ENCODE results near the gene SEMA3E. TPM values are rescaled to one million over a fixed set of nuclear protein-coding genes. Genes with fewer than 3 reads are reported as not detected.

Gene SEMA3E
- total RNA-seq, 4 donors from 2014 or later = 22.1 to 42.6 (median 25.0) TPM

DNA sequence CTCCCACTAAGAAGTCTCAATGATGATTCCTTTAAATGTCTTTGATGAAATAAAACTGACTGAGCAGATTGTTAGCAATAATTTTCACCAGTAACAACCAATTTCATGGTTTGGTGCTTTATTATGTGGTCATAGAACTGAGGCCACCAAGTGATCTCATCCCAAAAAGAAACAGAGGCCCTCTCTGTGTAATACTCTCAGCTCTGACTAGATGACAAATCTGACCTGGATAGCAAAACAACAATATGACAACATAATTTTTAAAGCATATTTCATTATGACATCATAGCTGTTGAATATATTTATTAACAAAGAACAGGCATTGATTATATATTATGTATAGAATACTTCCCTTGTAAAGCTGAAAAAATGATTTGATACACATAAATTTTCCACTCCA, 5.9 kb downstream of the SEMA3E start:
- Histone ChIP-seq H3K27ac (no peak overlapping the region), H3K9me3 (no peaks in the 10 kb centered on the region)
- no peak for ATAC-seq

DNA sequence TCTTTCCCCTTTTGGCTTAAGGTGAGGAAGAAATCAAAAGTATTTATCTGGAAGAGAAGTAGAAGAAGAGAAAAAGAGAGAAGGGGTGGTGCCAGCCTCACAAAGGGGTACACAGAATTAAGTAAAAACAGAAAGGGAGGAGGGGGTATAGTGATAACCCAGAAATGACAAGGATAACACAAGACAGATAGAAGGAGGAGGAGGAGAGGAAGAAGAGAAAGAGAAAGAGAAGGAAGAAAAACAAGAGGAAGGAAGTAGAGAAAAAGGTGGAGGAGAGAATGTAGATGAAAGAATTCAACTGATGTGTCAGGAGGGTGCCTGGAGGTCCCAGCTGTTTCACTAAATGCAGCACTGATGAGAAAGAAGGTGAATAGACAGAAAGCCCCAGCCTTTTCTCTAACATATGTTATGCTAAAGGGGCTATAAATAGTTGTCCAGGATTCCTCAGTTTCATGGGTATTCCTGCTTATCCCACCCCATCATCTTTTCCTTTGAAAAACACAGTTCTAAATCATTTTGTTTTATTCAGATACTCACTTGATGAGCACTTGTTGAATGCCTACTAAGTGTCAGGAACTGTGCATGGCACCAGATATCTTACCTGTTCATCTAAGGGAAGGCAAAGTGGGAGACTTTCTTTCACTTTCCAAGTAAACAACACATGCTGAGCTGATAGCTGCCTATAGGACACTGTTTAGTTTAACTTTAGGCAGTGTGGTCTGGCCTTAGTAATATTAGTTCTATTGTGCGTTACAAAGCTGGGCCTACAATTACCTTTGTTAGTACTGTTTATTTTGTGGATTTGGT, 8.0 kb downstream of the SEMA3E start:
- peaks cover 0 to 20% (median 0%) of the 10 kb centered on the region in 3 donors for H3K4me1 ChIP-seq
- H3K36me3 ChIP-seq = no peaks in the 10 kb centered on the region
- WGBS, 2 donors (ENCODE audit: low coverage in 1 of 2) = 44 to 59% methylated on average over 1 of the region's 1 CpG
- H3K9me3 ChIP-seq = no peaks in the 10 kb centered on the region
- ATAC-seq = no peak
- peak overlapping the region in 1 of 4 donors; percentile 28 for H3K27ac ChIP-seq
- no peak overlapping the region for H3K4me3 ChIP-seq
- H3K27me3 ChIP-seq = no peaks in the 10 kb centered on the region
- no peak for TF ChIP-seq POLR2AphosphoS5 (IDR thresholded peaks at IDR 0.05)
- TF ChIP-seq POLR2A (IDR thresholded peaks at IDR 0.05) = no peak
- no peak for TF ChIP-seq EP300 (IDR thresholded peaks at IDR 0.05)
- TF ChIP-seq, protein P1, sequence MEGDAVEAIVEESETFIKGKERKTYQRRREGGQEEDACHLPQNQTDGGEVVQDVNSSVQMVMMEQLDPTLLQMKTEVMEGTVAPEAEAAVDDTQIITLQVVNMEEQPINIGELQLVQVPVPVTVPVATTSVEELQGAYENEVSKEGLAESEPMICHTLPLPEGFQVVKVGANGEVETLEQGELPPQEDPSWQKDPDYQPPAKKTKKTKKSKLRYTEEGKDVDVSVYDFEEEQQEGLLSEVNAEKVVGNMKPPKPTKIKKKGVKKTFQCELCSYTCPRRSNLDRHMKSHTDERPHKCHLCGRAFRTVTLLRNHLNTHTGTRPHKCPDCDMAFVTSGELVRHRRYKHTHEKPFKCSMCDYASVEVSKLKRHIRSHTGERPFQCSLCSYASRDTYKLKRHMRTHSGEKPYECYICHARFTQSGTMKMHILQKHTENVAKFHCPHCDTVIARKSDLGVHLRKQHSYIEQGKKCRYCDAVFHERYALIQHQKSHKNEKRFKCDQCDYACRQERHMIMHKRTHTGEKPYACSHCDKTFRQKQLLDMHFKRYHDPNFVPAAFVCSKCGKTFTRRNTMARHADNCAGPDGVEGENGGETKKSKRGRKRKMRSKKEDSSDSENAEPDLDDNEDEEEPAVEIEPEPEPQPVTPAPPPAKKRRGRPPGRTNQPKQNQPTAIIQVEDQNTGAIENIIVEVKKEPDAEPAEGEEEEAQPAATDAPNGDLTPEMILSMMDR (IDR thresholded peaks at IDR 0.05) = no peak

More for the DNA sequence above, 5.9 kb downstream of the SEMA3E start:
- H3K4me3 ChIP-seq = no peak overlapping the region
- TF ChIP-seq, protein P1 (IDR thresholded peaks at IDR 0.05) = no peak
- TF ChIP-seq POLR2AphosphoS5 (IDR thresholded peaks at IDR 0.05) = no peak
- TF ChIP-seq EP300 (IDR thresholded peaks at IDR 0.05) = no peak
- no peak for TF ChIP-seq POLR2A (IDR thresholded peaks at IDR 0.05)
- H3K27me3 ChIP-seq = no peaks in the 10 kb centered on the region
- peaks cover 0 to 30% (median 0%) of the 10 kb centered on the region in 3 donors for H3K4me1 ChIP-seq
- no peaks in the 10 kb centered on the region for H3K36me3 ChIP-seq

DNA sequence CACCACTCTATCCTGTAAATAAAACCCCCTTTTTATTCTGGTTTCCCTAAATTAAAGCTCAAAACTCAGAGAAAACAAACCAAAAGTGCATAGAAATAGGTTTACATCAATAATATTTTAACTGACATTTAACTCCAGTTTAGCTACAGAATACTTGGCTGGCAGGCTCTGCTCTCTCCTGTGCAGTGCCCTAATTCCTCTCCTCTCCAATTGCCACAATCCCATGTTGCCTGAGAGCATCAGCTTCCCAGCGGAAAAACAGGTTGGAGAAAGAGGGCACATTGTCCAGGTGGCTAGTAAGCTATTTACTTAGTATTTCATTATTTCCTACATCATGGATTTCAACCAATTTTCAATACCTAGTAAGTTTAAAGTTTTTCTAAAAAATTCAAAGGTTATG, 8.7 kb downstream of the SEMA3E start:
- H3K4me1 ChIP-seq = peaks cover 0 to 20% (median 0%) of the 10 kb centered on the region in 3 donors
- TF ChIP-seq POLR2AphosphoS5 (IDR thresholded peaks at IDR 0.05) = no peak
- TF ChIP-seq, protein P1 (IDR thresholded peaks at IDR 0.05) = no peak
- TF ChIP-seq EP300 (IDR thresholded peaks at IDR 0.05) = no peak
- no peak for TF ChIP-seq POLR2A (IDR thresholded peaks at IDR 0.05)
- no peak overlapping the region for H3K4me3 ChIP-seq
- H3K9me3 ChIP-seq = no peaks in the 10 kb centered on the region
- ATAC-seq = no peak
- H3K36me3 ChIP-seq = no peaks in the 10 kb centered on the region
- WGBS, 2 donors (ENCODE audit: low coverage in 1 of 2) = 88 to 100% methylated on average over 1 of the region's 1 CpG
- peak overlapping the region in 1 of 4 donors; percentile 28 for H3K27ac ChIP-seq
- no peaks in the 10 kb centered on the region for H3K27me3 ChIP-seq

DNA sequence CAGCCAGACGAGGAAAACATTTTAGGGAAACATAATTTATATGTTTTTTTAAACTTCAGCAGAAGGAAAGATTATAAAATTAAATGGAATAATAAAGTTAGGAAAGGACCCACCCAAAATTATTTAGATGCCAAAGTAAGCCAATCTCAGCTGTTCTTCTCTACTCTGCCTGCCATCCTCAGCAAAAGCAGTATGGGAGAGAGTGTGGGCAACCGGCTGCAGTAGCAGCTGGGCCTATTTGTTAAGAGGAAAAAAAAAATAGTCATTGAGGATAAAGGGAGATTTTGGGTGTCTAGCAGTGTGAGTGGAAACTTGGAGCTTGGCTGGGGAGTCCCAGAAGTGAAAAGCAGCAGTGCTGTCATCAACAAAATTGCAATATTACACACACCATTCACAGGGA, 15.4 kb downstream of the SEMA3E start:
- H3K27me3 ChIP-seq = no peaks in the 10 kb centered on the region
- no peak for ATAC-seq
- 86 to 88% methylated on average over 2 of the region's 2 CpGs for WGBS, 2 donors (ENCODE audit: low coverage in 1 of 2)
- H3K36me3 ChIP-seq = no peaks in the 10 kb centered on the region
- H3K4me3 ChIP-seq = no peak overlapping the region
- H3K27ac ChIP-seq = no peak overlapping the region
- no peaks in the 10 kb centered on the region for H3K9me3 ChIP-seq
- no peak for TF ChIP-seq EP300 (IDR thresholded peaks at IDR 0.05)
- TF ChIP-seq, protein P1 (IDR thresholded peaks at IDR 0.05) = no peak
- TF ChIP-seq POLR2AphosphoS5 (IDR thresholded peaks at IDR 0.05) = no peak
- no peak for TF ChIP-seq POLR2A (IDR thresholded peaks at IDR 0.05)
- no peaks in the 10 kb centered on the region for H3K4me1 ChIP-seq
